GM18867 (cell line): ENCODE measurements around the gene CD68.

Source experiments
- ATAC-seq: cut with Tn5 transposase; IDR thresholded peaks from one replicate; pipeline ENCODE4 v1.9.1; 2021; ENCODE audit warnings: mild to moderate bottlenecking, moderate library complexity; ENCODE audit not compliant: unreplicated experiment

CD68 gene

GRCh38 chr17:7558544-7559319 lies 20.7 kb upstream of the CD68 start, which contains the start of gene TNFSF13:
Gene TNFSF13 (plus strand): TSS chr17:7558750. CDS start chr17:7559040, 290 bp downstream.
- no peak for ATAC-seq

- ATAC-seq: no peak
These were observed 19.9 kb upstream of the CD68 start for GRCh38 chr17:7559320-7560171.

DNA sequence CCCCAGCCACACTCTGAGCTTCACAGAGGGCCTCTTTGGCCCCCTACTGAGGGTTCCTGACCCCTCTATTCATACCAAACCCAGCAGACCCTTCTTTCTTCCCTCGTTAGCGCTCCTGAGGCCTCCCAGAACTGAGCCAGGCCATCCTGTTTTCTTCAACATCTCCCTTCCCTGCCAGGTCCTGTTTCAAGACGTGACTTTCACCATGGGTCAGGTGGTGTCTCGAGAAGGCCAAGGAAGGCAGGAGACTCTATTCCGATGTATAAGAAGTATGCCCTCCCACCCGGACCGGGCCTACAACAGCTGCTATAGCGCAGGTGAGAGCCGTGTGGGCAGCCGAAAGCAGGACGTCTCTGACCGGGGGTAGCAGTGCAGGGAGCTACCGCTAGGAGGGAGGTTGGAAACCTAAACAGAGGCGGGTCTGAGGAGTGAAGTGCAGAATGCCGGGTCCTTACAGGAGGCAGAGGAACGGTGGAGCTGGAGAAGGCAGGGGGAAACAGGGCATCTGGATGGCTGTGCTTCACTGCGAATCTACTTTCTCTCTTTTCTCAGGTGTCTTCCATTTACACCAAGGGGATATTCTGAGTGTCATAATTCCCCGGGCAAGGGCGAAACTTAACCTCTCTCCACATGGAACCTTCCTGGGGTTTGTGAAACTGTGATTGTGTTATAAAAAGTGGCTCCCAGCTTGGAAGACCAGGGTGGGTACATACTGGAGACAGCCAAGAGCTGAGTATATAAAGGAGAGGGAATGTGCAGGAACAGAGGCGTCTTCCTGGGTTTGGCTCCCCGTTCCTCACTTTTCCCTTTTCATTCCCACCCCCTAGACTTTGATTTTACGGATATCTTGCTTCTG lies 19.0 kb upstream of the CD68 start:
- no peak for ATAC-seq

- peak; percentile 54 for ATAC-seq
These were observed 18.3 kb upstream of the CD68 start for GRCh38 chr17:7561028-7561575.

DNA sequence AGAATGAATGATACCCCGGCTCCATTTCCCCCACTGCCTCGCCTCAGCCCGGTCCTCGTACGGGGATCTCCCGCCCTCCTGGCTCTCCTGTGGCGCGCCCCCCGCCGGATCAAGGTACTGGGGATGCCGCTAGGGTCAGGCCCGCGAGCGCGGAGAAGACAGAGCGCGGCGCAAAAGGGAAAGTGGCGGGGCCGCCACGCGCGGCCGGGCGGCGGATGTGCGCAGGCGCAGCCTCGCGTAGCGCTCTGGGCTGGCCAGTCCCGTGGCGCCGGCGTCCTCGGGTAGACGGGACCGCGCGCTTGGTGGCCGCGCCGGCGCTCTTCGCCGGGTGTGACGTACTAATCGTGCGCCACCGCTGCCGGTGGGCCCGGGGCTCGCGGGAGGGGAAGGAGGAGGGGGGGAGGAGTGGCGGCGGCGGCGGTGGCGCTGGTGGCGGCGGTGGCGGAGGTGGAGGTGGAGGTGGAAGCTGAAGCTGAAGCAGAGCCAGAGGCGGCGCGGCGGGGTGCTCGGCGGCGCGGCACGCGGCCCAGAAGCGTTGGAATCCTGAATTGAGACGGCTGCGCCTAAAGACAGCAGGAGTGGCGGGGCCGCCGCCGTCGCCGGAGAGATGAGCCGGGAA lies 17.7 kb upstream of the CD68 start, which contains the start of gene SENP3:
TSS of gene SENP3 (plus strand) at position 331 of the 619 bp plus-strand sequence. CDS start 1,158 bp downstream, outside the sequence.
- peak; percentile 67 for ATAC-seq

- peak; percentile 2 for ATAC-seq
These were observed 17.2 kb upstream of the CD68 start for GRCh38 chr17:7562208-7562605.

- no peak for ATAC-seq
These were observed 16.1 kb upstream of the CD68 start for GRCh38 chr17:7563115-7563869.

- no peak for ATAC-seq
These were observed 9.9 kb upstream of the CD68 start for GRCh38 chr17:7569571-7569970.

- ATAC-seq: no peak
These were observed 9.1 kb upstream of the CD68 start for GRCh38 chr17:7570351-7570750.

DNA sequence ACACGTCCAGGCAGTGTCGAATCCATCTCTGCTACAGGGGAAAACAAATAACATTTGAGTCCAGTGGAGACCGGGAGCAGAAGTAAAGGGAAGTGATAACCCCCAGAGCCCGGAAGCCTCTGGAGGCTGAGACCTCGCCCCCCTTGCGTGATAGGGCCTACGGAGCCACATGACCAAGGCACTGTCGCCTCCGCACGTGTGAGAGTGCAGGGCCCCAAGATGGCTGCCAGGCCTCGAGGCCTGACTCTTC lies 7.2 kb upstream of the CD68 start:
- ATAC-seq: peak; percentile 86

DNA sequence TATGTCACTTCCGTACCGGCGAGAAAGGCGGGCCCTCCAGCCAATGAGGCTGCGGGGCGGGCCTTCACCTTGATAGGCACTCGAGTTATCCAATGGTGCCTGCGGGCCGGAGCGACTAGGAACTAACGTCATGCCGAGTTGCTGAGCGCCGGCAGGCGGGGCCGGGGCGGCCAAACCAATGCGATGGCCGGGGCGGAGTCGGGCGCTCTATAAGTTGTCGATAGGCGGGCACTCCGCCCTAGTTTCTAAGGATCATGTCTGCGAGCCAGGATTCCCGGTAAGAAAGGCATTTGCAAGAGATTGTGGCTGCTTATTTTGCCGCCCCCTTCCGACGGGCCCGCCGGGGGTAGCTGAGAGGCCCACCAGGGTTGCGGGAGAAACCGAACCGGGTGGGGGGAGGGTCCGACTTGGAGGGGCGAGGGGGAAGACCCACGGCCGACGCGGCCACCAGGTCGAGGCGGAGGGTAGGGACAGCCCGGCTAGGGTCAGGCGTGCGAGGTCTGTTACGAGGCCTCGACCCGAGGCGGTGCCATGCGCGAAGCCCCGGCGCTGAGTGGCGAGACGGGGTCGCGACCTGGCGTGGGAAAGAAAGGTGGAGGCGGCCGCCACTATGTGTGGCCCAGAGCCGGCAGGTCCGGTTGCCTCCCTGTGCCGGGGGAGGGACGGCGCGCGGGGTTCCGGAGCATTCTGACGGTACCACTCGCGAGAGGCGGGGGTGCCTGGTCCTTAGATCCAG lies 6.7 kb upstream of the CD68 start:
- ATAC-seq: no peak

DNA sequence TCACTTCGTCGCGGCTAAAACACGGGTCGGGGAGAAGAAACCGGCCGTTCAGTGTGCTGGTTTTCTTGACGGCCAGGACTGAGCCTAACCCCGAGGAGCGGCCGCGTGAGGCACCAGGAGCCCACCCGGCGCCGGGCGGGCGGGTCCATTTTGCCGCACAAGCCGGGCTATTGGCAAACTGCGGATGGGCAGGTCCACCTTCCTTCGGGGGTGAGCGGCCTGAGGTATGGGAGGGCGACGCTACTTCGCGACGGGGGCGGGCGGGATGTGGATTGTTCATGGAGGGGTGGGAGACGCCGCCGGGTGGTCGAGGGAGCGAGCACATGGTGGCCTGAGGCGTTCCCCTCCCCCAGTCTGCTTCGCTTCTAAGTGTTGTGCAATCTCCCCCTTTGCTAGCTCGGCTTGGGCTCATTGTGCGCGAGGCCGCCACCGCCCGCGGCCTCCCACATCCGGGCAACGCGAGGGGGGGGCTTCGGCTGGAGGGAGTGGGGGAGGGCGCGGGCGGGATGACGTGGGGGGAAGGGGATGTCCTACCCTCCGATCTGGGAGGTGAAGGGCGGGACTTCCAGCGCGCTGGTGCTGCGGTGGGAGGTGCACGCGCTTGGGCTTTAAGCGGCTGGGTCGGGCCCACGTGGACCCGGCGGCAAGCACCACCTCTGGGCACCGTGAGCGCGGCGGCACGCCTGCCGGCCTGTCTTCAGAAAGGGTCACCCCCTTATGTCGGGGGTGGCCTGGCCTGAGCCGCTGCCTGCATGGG lies 5.9 kb upstream of the CD68 start:
- ATAC-seq: peak; percentile 19

DNA sequence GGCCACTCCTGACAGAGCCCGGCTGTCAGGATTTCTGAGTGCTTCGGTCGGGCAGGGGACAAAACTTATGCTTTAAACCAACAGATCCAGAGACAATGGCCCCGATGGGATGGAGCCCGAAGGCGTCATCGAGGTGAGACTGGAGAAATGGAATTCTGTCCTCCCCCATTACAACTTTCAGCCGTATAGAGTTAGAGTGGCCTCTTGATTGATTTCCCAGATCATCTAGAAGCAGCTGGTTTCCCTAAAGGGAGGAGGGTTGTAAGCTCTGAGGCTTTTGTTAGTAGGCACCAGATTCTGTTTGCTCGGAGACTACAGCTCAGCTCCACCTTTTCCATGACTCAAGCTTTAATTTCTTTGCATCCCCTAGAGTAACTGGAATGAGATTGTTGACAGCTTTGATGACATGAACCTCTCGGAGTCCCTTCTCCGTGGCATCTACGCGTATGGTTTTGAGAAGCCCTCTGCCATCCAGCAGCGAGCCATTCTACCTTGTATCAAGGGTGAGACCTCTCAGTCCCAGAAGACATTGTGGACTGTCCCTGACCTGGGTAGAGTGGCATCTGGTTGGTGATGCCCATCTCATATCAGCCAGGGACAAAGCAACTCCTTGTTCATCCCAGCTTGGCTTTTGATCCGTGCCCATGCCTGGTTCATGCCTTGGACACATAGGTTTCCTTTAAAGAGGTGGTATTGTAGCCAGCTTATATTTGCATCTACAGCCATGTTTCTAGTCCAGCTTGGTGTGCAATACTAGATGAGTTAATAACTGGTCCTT lies 5.1 kb upstream of the CD68 start:
- no peak for ATAC-seq

GRCh38 chr17:7575481-7575883 lies 4.0 kb upstream of the CD68 start:
- ATAC-seq: no peak

DNA sequence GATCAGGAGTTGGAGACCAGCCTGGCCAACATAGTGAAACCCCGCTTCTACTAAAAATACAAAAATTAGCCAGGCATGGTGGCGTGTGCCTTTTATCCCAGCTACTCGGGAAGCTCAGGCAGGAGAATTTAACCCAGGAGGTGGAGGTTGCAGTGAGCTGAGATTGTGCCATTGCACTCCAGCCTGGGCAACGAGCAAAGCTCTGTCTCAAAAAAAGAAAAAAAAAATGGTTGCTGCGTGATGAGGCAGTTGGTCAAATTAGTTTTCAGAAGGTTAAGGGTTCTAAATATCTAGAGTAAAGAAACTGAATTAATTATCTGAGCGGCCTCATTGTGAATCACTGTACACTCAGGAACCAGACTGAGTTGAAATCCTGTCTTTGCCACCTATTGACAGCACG lies 3.5 kb upstream of the CD68 start:
- ATAC-seq: no peak

GRCh38 chr17:7576432-7576937 lies 3.0 kb upstream of the CD68 start:
- ATAC-seq: no peak
